ENCODE results near the gene GCAT. TPM values are rescaled to one million over a fixed set of nuclear protein-coding genes. Genes with fewer than 3 reads are reported as not detected.

Gene GCAT
- total and polyA plus RNA-seq, 10 of the 15 experiments (the other 5 are each of a cell fraction or from before 2014, with no cell fraction given) = 0.95 to 34.3 (median 15.3) TPM

DNA sequence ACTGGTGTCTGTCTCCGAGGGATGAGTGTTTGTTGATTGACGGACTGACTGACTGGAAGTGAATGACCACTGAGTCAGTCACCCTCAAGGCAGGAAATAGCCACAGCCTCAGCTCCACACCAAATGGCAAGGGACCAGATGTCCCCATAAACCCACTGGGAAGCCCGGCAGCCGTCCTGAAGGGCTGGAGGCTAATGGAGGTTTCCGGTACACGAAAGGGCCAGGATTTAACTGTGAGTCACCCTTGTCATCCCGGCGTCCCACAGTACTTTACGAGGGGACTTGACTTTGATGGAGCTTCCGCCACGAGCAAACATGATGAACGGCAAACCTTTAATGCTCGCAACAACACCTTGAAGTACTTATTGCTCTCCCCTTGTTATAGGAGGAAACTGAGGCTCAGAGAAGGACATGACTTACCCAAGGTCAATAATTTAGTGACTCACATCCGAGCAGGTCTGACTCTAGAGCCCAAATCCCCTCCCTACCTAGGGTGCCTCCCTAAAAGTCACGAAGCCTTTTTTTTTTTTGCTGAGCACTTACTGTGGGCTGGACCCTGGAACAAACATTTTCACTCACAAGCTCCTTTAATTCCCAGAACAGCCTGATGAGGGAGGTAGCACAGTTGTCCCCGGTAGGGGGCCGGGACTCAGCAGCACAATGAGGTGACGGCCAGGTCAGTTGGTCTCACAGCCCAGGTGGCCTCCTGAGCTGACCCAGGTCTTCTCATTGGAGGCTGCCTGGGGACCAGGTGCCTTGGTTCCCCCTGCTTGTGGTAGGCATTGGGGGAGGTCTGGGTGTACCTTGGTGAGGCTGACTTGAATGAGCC, 25.2 kb upstream of the GCAT start:
- no peak overlapping the region for H3K27ac ChIP-seq (ENCODE audit: control insufficient read depth, insufficient read depth)
- in situ Hi-C loops (cut with MboI) = no loop called here
- ChIA-PET CTCF (no interaction called here), RAD21 (ENCODE audit: unreplicated experiment) (interaction anchor here (0.7 kb wide), 1 partner anchor 60 kb away, joined by 3 read pairs; no protein-coding TSS in a partner anchor), SMC1A (ENCODE audit: uncharacterized antibody, unreplicated experiment) (no interaction called here), POLR2A (no interaction called here)
- no peak overlapping the region for H3K9ac ChIP-seq (ENCODE audit: control insufficient read depth, insufficient read depth, low read length)
- BruUV-seq (replicated peaks) = no TSS peak
- H3K27me3 ChIP-seq (replicated peaks in 1 of 2; ENCODE audit: control insufficient read depth in 2 of 2, insufficient read depth in 2 of 2, low read length in 1 of 2) = no peaks in the 10 kb centered on the region
- H3K4me1 ChIP-seq (ENCODE audit: control insufficient read depth, insufficient read depth, low read length) = peaks cover 7% of the 10 kb centered on the region
- H4K20me1 ChIP-seq (ENCODE audit: control insufficient read depth, insufficient read depth) = no peaks in the 10 kb centered on the region
- H3K36me3 ChIP-seq (ENCODE audit: control insufficient read depth in 2 of 2, insufficient read depth in 2 of 2, low read length in 1 of 2) = no peaks in the 10 kb centered on the region
- no peak for FAIRE-seq
- H3K4me3 ChIP-seq = no peak overlapping the region
- DNase-seq (ENCODE audit: low read depth, low spot score) = no peak
- WGBS (ENCODE audit: insufficient coverage, insufficient replicate concordance, low lambda C conversion rate, missing lambda C conversion rate) = 53% methylated on average over 18 of the region's 18 CpGs
- H2AFZ ChIP-seq (ENCODE audit: control insufficient read depth, low read depth, low read length) = no peak overlapping the region
- intact Hi-C loops (cut with micrococcal nuclease; ENCODE audit: unreplicated experiment) = no loop called here
- H3K9me3 ChIP-seq (replicated peaks; ENCODE audit: control insufficient read depth, insufficient read depth, low read length) = no peaks in the 10 kb centered on the region; the same call in 2 of the 3 replicates
- no peaks in the 10 kb centered on the region for H3K79me2 ChIP-seq (ENCODE audit: control insufficient read depth, insufficient read depth, low read length)
- ATAC-seq = no peak
- H3K4me2 ChIP-seq (ENCODE audit: control insufficient read depth, insufficient read depth) = no peak overlapping the region
- TF ChIP-seq, protein P1, sequence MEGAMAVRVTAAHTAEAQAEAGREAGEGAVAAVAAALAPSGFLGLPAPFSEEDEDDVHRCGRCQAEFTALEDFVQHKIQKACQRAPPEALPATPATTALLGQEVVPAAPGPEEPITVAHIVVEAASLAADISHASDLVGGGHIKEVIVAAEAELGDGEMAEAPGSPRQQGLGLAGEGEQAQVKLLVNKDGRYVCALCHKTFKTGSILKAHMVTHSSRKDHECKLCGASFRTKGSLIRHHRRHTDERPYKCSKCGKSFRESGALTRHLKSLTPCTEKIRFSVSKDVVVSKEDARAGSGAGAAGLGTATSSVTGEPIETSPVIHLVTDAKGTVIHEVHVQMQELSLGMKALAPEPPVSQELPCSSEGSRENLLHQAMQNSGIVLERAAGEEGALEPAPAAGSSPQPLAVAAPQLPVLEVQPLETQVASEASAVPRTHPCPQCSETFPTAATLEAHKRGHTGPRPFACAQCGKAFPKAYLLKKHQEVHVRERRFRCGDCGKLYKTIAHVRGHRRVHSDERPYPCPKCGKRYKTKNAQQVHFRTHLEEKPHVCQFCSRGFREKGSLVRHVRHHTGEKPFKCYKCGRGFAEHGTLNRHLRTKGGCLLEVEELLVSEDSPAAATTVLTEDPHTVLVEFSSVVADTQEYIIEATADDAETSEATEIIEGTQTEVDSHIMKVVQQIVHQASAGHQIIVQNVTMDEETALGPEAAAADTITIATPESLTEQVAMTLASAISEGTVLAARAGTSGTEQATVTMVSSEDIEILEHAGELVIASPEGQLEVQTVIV (IDR thresholded peaks at IDR 0.05; ENCODE audit: borderline replicate concordance, partially characterized antibody) = no peak
- no peak for TF ChIP-seq CBX5 (IDR thresholded peaks at IDR 0.05; ENCODE audit: low read depth)
- TF ChIP-seq, protein P2, sequence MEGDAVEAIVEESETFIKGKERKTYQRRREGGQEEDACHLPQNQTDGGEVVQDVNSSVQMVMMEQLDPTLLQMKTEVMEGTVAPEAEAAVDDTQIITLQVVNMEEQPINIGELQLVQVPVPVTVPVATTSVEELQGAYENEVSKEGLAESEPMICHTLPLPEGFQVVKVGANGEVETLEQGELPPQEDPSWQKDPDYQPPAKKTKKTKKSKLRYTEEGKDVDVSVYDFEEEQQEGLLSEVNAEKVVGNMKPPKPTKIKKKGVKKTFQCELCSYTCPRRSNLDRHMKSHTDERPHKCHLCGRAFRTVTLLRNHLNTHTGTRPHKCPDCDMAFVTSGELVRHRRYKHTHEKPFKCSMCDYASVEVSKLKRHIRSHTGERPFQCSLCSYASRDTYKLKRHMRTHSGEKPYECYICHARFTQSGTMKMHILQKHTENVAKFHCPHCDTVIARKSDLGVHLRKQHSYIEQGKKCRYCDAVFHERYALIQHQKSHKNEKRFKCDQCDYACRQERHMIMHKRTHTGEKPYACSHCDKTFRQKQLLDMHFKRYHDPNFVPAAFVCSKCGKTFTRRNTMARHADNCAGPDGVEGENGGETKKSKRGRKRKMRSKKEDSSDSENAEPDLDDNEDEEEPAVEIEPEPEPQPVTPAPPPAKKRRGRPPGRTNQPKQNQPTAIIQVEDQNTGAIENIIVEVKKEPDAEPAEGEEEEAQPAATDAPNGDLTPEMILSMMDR (IDR thresholded peaks at IDR 0.05 in 2 of 3, conservative IDR thresholded peaks at IDR 0.05 in 1 of 3; ENCODE audit: control insufficient read depth in 2 of 3, extremely low read depth in 1 of 3, insufficient read depth in 1 of 3, low read depth in 3 of 3, low read length in 3 of 3) = no peak
- TF ChIP-seq SPI1 (IDR thresholded peaks at IDR 0.05; ENCODE audit: borderline replicate concordance, insufficient read depth, low read depth, low read length) = no peak
- TF ChIP-seq ETV6 (conservative IDR thresholded peaks at IDR 0.05 in 1 of 2, IDR thresholded peaks at IDR 0.05 in 1 of 2; ENCODE audit: borderline replicate concordance in 1 of 2, low read depth in 1 of 2) = no peak
- no peak for TF ChIP-seq HDAC6 (IDR thresholded peaks at IDR 0.05; ENCODE audit: unreplicated experiment)
- TF ChIP-seq RAD21 (IDR thresholded peaks at IDR 0.05; ENCODE audit: insufficient read depth, low read depth, low read length) = no peak
- TF ChIP-seq TCF7 (IDR thresholded peaks at IDR 0.05; ENCODE audit: borderline replicate concordance) = no peak
- TF ChIP-seq RELA (IDR thresholded peaks at IDR 0.05; ENCODE audit: borderline replicate concordance, partially characterized antibody) = no peak

Data from GM12878 (cell line).